Fibroblast of lung (primary cell): ENCODE data around the gene HOXA9.

Experiments
- CTCF ChIP-seq, 2 donors: IDR thresholded peaks in 1 of 2; conservative IDR thresholded peaks in 1 of 2; 1 replicate in 1 of 2; 2 replicates in 1 of 2; pipeline ENCODE4 v1.5.1; 2011 to 2012; ENCODE audit warnings: low read length in 2 of 2, control low read depth in 1 of 2, inconsistent platforms in 1 of 2, low read depth in 1 of 2, mild to moderate bottlenecking in 1 of 2
- EZH2 ChIP-seq: IDR thresholded peaks from 2 replicates; pipeline ENCODE4 v1.5.1; 2012; ENCODE audit warnings: low read length, control low read depth, mild to moderate bottlenecking; ENCODE audit errors: missing control alignments

DNA sequence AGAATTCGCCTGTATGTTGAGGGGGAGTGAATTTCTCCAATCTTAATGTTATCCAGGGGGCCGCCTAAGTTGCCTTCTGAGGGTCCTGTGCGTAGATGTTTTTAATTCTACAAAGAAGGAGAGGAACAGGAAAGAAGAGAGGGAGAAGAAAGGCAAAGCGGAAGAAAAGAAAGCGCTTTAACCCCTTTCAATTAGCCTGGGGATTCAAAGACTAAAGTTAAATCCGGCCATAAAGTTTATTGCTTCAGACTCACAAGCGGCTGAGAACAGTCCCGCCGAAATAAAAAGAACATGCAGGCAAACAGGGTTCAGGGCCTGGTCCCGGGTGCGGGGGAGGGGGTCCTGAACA is 26.4 kb downstream of the HOXA9 start:
- TF ChIP-seq CTCF (conservative IDR thresholded peaks at IDR 0.05 in 1 of 2, IDR thresholded peaks at IDR 0.05 in 1 of 2; ENCODE audit: low read depth in 1 of 2, low read length in 2 of 2) (no peak), EZH2 (no peak)
